Upper lobe of left lung (tissue), 4 donors: ENCODE measurements around the gene GAREM2.

Source experiments
- POLR2AphosphoS5 ChIP-seq, 2 donors: sonication (generic); formaldehyde crosslinking; IDR thresholded peaks; one replicate each; pipeline ENCODE4 v1.5.1; 2017; ENCODE audit warnings: antibody characterized with exemption in 2 of 2
- TF ChIP-seq, protein P1 (sequence below), 6 experiments: fragments of 450-650 bp in 4 of 6; fragments of 200-600 bp in 2 of 6; sonication (generic) in 2 of 6; IDR thresholded peaks; one replicate each; pipeline ENCODE4 v1.5.1; 2016 to 2019; ENCODE audit warnings: antibody characterized with exemption in 6 of 6

DNA sequence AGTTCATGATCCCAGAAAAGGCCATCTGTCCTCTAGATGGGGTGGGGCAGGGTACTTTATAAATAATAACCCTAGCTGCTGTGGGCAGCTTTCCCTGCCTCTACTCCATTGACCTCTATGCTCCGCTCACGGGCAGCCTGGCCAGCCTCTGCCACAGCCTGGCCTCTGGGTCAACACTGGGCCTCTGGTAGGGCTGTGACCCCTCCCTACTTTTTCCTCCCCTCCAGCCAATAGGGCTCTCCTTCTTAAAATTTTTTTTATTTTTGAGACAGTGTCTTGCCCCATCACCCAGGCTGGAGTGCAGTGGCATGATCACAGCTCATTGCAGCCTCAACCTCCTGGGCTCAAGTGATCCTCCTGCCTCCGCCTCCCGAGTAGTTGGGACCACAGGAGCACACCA is 4.1 kb upstream of the GAREM2 start:
- no peak for TF ChIP-seq POLR2AphosphoS5 (IDR thresholded peaks at IDR 0.05)
- TF ChIP-seq, protein P1, sequence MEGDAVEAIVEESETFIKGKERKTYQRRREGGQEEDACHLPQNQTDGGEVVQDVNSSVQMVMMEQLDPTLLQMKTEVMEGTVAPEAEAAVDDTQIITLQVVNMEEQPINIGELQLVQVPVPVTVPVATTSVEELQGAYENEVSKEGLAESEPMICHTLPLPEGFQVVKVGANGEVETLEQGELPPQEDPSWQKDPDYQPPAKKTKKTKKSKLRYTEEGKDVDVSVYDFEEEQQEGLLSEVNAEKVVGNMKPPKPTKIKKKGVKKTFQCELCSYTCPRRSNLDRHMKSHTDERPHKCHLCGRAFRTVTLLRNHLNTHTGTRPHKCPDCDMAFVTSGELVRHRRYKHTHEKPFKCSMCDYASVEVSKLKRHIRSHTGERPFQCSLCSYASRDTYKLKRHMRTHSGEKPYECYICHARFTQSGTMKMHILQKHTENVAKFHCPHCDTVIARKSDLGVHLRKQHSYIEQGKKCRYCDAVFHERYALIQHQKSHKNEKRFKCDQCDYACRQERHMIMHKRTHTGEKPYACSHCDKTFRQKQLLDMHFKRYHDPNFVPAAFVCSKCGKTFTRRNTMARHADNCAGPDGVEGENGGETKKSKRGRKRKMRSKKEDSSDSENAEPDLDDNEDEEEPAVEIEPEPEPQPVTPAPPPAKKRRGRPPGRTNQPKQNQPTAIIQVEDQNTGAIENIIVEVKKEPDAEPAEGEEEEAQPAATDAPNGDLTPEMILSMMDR (IDR thresholded peaks at IDR 0.05): no peak
